GM12892 (cell line): ENCODE data around the gene RASA1.

Experiments used
- POLR2A ChIP-seq: IDR thresholded peaks from 2 replicates; pipeline ENCODE4 v1.6.1; 2011; ENCODE audit warnings: low read depth, low read length, control low read depth
- POLR2AphosphoS5 ChIP-seq: IDR thresholded peaks from 2 replicates; pipeline ENCODE4 v1.6.1; 2011; ENCODE audit warnings: low read depth, low read length, control low read depth

DNA sequence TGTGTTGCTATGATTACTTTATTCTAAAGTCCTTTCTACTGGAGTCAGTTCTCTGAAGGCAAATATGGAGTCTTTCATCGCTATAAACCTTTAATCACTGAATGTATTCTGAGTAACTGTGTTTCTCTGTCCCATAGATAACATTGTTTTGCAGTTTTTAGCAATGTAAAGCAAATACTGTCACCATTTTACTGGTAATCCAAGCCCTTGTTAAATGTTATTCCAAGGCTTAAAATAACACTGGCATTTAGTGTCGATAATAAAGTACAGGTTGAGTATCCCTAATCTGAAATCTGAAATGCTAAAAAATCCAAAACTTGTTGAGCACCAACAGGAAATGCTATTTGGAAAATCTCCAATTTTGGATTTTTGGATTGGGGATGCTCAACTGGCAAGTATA, 120.4 kb downstream of the RASA1 start:
- TF ChIP-seq POLR2A = no peak
- TF ChIP-seq POLR2AphosphoS5 = no peak
